MM.1S (cell line): ENCODE results near the gene ARHGAP23.

ENCODE experiments used
- DNase-seq: peaks from one replicate; pipeline ENCODE4 v3.0.0-alpha.2; 2015
- H2AFZ ChIP-seq: fragments of 300-600 bp; sonication (generic); 2 replicates; pipeline ENCODE4 v1.6.0; 2016; ENCODE audit warnings: antibody characterized with exemption, low read length
- H3F3A ChIP-seq: fragments of 300-600 bp; sonication (generic); 2 replicates; pipeline ENCODE4 v1.6.1; 2016; ENCODE audit warnings: mild to moderate bottlenecking, antibody characterized with exemption, low read length, moderate library complexity, mixed read lengths; ENCODE audit not compliant: insufficient read depth
- H3K27ac ChIP-seq: fragments of 300-600 bp; sonication (generic); 2 replicates; pipeline ENCODE4 v1.5.1; 2016; ENCODE audit warnings: mild to moderate bottlenecking, low read length
- H3K27me3 ChIP-seq: fragments of 300-600 bp; sonication (generic); replicated peaks from 2 replicates; pipeline ENCODE4 v1.6.0; 2016; ENCODE audit warnings: low read length; ENCODE audit not compliant: insufficient read depth
- H3K36me3 ChIP-seq: fragments of 300-600 bp; sonication (generic); replicated peaks from 2 replicates; pipeline ENCODE4 v1.6.1; 2016; ENCODE audit warnings: mild to moderate bottlenecking, low read length, mixed read lengths; ENCODE audit not compliant: insufficient read depth
- H3K4me1 ChIP-seq: fragments of 300-600 bp; sonication (generic); 2 replicates; pipeline ENCODE4 v1.6.1; 2016; ENCODE audit warnings: low read length, mixed read lengths
- H3K4me2 ChIP-seq: fragments of 300-600 bp; sonication (generic); 2 replicates; pipeline ENCODE4 v1.6.0; 2016; ENCODE audit warnings: low read depth, low read length
- H3K4me3 ChIP-seq: fragments of 300-600 bp; sonication (generic); 2 replicates; pipeline ENCODE4 v1.5.1; 2016; ENCODE audit warnings: low read length, mixed read lengths
- H3K79me2 ChIP-seq: fragments of 300-600 bp; sonication (generic); 2 replicates; pipeline ENCODE4 v1.6.1; 2016; ENCODE audit warnings: mixed run types, low read length, mixed read lengths
- H3K9ac ChIP-seq: fragments of 300-600 bp; sonication (generic); 2 replicates; pipeline ENCODE4 v1.6.1; 2016; ENCODE audit warnings: low read length, mixed read lengths
- H3K9me2 ChIP-seq: fragments of 300-600 bp; sonication (generic); replicated peaks from 2 replicates; pipeline ENCODE4 v1.6.1; 2016; ENCODE audit warnings: mild to moderate bottlenecking, low read length, mixed read lengths; ENCODE audit not compliant: insufficient read depth
- H3K9me3 ChIP-seq: fragments of 300-600 bp; sonication (generic); replicated peaks from 2 replicates; pipeline ENCODE4 v1.6.1; 2016; ENCODE audit warnings: mild to moderate bottlenecking, low read length, mixed read lengths; ENCODE audit not compliant: insufficient read depth
- H4K20me1 ChIP-seq: fragments of 300-600 bp; sonication (generic); 2 replicates; pipeline ENCODE4 v1.6.1; 2016; ENCODE audit warnings: mild to moderate bottlenecking, low read length, moderate library complexity, mixed read lengths; ENCODE audit not compliant: insufficient read depth
- EZH2 ChIP-seq: fragments of 300-600 bp; sonication (generic); optimal IDR thresholded peaks from 2 replicates; pipeline ENCODE3; 2017; ENCODE audit warnings: low read depth, mild to moderate bottlenecking, antibody characterized with exemption, low read length, mixed read lengths
- EZH2phosphoT487 ChIP-seq: fragments of 300-600 bp; sonication (generic); IDR thresholded peaks from 2 replicates; pipeline ENCODE4 v1.6.1; 2018; ENCODE audit warnings: antibody characterized with exemption, low read length
- TF ChIP-seq, protein P1 (sequence below): fragments of 300-600 bp; sonication (generic); IDR thresholded peaks from 2 replicates; pipeline ENCODE4 v1.5.1; 2016; ENCODE audit warnings: antibody characterized with exemption, low read length, mixed read lengths

The ARHGAP23 gene

DNA sequence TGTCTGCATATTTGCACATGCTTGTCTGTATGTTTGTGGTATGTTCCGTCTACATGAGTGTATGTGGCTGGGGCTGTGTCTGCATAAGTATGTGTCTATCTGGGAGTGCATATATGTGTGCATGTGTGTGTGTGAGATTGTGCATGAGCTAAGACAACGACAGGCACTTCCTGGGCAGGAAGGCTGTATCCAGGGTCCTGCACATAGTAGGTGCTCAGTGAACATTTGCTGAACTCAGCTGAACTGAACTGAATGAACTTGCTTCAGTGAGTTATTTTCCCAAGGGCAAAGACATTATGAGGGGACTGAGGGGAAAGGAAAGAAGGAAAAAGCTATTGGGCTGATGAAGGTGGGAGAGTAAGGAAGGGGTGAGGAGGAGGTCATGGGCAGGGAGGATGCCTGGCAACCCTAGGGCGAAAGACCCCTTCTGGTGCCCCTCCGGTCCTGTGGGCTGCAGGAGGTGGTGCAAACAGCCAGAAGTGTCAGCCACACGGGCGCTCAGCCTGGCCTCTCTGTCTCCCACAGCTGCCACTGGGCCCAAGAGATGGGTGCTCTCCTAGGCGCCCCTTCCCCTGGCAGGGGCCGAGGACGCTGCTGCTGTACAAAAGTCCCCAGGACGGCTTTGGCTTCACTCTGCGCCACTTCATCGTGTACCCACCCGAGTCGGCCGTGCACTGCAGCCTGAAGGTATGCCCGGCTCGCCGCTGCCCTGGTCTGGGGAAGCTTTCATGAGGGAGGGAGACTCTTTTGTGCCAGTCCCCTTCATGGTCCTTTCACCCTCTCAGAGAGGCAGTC is 29.5 kb downstream of the ARHGAP23 start:
- no peak for DNase-seq
- TF ChIP-seq, protein P1, sequence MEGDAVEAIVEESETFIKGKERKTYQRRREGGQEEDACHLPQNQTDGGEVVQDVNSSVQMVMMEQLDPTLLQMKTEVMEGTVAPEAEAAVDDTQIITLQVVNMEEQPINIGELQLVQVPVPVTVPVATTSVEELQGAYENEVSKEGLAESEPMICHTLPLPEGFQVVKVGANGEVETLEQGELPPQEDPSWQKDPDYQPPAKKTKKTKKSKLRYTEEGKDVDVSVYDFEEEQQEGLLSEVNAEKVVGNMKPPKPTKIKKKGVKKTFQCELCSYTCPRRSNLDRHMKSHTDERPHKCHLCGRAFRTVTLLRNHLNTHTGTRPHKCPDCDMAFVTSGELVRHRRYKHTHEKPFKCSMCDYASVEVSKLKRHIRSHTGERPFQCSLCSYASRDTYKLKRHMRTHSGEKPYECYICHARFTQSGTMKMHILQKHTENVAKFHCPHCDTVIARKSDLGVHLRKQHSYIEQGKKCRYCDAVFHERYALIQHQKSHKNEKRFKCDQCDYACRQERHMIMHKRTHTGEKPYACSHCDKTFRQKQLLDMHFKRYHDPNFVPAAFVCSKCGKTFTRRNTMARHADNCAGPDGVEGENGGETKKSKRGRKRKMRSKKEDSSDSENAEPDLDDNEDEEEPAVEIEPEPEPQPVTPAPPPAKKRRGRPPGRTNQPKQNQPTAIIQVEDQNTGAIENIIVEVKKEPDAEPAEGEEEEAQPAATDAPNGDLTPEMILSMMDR: no peak
- TF ChIP-seq EZH2: no peak
- no peak for TF ChIP-seq EZH2phosphoT487
- Histone ChIP-seq H4K20me1 (no peaks in the 10 kb centered on the region), H3K79me2 (peaks cover 69% of the 10 kb centered on the region), H3F3A (no peaks in the 10 kb centered on the region), H3K9me3 (no peaks in the 10 kb centered on the region), H3K4me2 (no peak overlapping the region), H2AFZ (no peak overlapping the region), H3K9ac (no peak overlapping the region), H3K9me2 (no peaks in the 10 kb centered on the region), H3K4me3 (no peak overlapping the region), H3K36me3 (no peaks in the 10 kb centered on the region), H3K27me3 (no peaks in the 10 kb centered on the region), H3K27ac (no peak overlapping the region), H3K4me1 (no peaks in the 10 kb centered on the region)

DNA sequence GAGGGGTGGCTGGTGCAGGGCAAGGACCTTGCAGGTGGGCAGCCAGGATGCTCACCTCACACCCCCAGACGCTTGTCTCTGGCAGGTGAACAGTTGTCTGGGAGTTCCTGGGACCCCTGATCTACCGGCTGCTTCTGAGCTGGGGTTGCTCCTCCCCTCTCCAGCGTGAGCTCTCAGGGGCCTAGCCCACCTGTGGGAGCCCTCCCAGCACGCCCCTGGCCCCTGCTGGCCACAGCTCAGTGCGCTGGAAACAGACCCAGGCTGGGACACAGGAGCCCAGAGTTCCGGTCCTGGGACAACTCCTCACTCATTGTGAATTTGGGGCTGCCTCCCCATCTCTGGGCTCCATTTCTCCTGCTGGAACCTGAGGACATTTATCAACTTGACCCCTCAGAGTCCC is 30.3 kb downstream of the ARHGAP23 start:
- H2AFZ ChIP-seq: no peak overlapping the region
- no peaks in the 10 kb centered on the region for H3K9me3 ChIP-seq
- H3K36me3 ChIP-seq: no peaks in the 10 kb centered on the region
- H3F3A ChIP-seq: no peaks in the 10 kb centered on the region
- no peak overlapping the region for H3K4me2 ChIP-seq
- H3K27me3 ChIP-seq: no peaks in the 10 kb centered on the region
- TF ChIP-seq, protein P1: no peak
- TF ChIP-seq EZH2phosphoT487: no peak
- TF ChIP-seq EZH2: no peak
- no peak overlapping the region for H3K4me3 ChIP-seq
- no peaks in the 10 kb centered on the region for H3K4me1 ChIP-seq
- no peak for DNase-seq
- no peak overlapping the region for H3K27ac ChIP-seq
- no peaks in the 10 kb centered on the region for H4K20me1 ChIP-seq
- H3K9me2 ChIP-seq: no peaks in the 10 kb centered on the region
- H3K9ac ChIP-seq: no peak overlapping the region
- peaks cover 62% of the 10 kb centered on the region for H3K79me2 ChIP-seq

DNA sequence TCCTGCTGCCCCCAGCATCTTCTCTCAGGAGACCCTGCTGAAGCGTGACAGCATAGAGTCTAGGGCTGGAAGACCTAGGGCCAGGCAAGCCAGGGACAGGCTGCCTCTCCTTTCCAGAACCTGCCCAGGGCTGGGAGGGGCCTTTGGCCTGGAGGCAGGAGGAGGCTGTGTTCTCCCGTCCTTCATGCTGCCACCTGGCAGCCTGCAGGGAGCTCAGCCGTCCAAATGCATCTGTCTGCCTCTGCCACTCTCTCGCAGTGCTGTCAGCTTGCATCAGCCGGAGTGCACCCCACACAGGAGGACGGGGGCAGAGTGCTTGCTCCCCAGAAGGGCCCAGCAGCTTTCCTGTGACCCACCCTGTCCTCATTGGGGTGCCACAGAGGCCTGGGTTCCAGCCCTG is 31.3 kb downstream of the ARHGAP23 start:
- H3K9me3 ChIP-seq: no peaks in the 10 kb centered on the region
- DNase-seq: no peak
- no peak overlapping the region for H3K4me3 ChIP-seq
- H3K79me2 ChIP-seq: peaks cover 57% of the 10 kb centered on the region
- H3K4me2 ChIP-seq: no peak overlapping the region
- no peak overlapping the region for H3K27ac ChIP-seq
- H3F3A ChIP-seq: no peaks in the 10 kb centered on the region
- H3K9me2 ChIP-seq: no peaks in the 10 kb centered on the region
- H4K20me1 ChIP-seq: no peaks in the 10 kb centered on the region
- TF ChIP-seq, protein P1: no peak
- TF ChIP-seq EZH2phosphoT487: no peak
- TF ChIP-seq EZH2: no peak
- H3K36me3 ChIP-seq: no peaks in the 10 kb centered on the region
- H3K27me3 ChIP-seq: no peaks in the 10 kb centered on the region
- no peaks in the 10 kb centered on the region for H3K4me1 ChIP-seq
- H3K9ac ChIP-seq: no peak overlapping the region
- H2AFZ ChIP-seq: no peak overlapping the region
